Peyer's patch (tissue), 4 donors: ENCODE measurements around the gene DLAT. TPM values are rescaled to one million over a fixed set of nuclear protein-coding genes. Genes with fewer than 3 reads are reported as not detected.
A peak's percentile ranks its signal among the peaks of the same experiment; 100 is the strongest.

ENCODE experiments used
- DNase-seq, 3 donors: peaks; one replicate each; pipeline ENCODE4 v3.0.0-alpha.2; 2017 to 2019
- H3K27ac ChIP-seq, 4 donors: fragments of 200-600 bp; sonication (generic); one replicate each; pipeline ENCODE4 v1.5.1; 2016 to 2019
- H3K27me3 ChIP-seq, 2 donors: fragments of 200-600 bp; sonication (generic); one replicate each; pipeline ENCODE4 v1.5.1; 2019
- H3K36me3 ChIP-seq, 3 donors: fragments of 200-600 bp; sonication (generic); one replicate each; pipeline ENCODE4 v1.5.1; 2016 to 2019
- H3K4me1 ChIP-seq, 4 donors: fragments of 200-600 bp; sonication (generic); one replicate each; pipeline ENCODE4 v1.5.1; 2016 to 2019
- H3K4me3 ChIP-seq, 4 donors: fragments of 200-600 bp; sonication (generic); 1 replicate in 3 of 4; 2 replicates in 1 of 4; pipeline ENCODE4 v1.5.1; 2016 to 2019; ENCODE audit warnings: mild to moderate bottlenecking in 1 of 4
- H3K9me3 ChIP-seq, 4 donors: fragments of 200-600 bp; sonication (generic); one replicate each; pipeline ENCODE4 v1.5.1; 2016 to 2019; ENCODE audit warnings: mild to moderate bottlenecking in 1 of 4
- POLR2A ChIP-seq, 2 donors: fragments of 450-650 bp; IDR thresholded peaks; one replicate each; pipeline ENCODE4 v1.5.1; 2017; ENCODE audit warnings: antibody characterized with exemption in 2 of 2, mild to moderate bottlenecking in 2 of 2, moderate library complexity in 2 of 2
- total RNA-seq, 4 donors: library from RNA; depleted of rRNA; stranded (reverse); fragments of >200 nt; gene quantifications; one replicate each; pipeline ENCODE4 v1.1.0, GENCODE V29; 2016
- TF ChIP-seq, protein P1 (sequence below), 6 experiments: fragments of 450-650 bp in 4 of 6; fragments of 200-600 bp in 2 of 6; sonication (generic) in 1 of 6; IDR thresholded peaks; one replicate each; pipeline ENCODE4 v1.5.1; 2017 to 2019; ENCODE audit warnings: antibody characterized with exemption in 6 of 6, mild to moderate bottlenecking in 3 of 6, moderate library complexity in 1 of 6

Gene DLAT
- total RNA-seq, 4 donors from 2014 or later: 23.2 to 28.6 (median 27.0) TPM

DNA sequence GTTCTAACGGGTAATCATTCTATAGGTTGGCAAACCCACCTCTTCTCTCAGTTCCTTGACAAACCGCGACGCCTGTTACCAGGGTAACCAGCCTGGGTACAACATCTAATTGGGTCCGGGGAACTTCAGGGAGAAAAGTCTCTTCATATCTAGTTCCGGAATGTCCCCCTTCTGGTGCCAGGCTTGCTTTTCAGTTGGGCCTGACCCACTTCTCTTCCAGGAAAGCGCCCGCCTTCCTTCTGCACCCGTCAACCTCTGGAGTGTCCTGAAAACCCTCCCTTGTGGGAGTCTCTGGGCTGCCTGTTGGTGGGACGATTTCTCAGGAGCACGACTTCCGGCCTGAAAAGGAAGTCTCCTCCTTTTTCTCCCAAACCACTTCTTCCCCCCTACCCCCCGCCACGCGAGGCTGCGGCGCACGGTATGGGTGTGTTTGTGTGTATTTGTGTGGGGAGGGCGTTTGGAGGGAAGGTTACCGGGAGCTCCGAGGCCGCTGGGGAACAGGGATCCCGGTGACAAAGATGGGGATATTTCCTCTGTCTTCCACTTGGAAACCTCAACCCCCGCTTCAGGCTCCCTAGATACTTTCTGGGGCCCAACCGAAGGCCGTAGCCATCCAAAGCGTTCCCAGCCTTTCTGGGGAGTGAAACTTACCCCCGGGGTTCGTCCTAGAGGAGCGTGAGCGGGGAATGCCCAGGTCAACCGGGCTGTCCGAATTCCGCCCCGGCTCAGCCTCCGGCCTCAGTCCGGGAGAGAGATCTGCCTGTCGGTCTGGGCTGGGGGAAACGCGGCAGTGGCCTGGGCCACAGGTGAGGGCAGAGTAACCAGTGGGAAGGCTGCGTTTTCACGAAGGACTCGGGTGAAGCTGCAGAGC lies 49.0 kb downstream of the DLAT start, which contains the start of the genes NKAPD1 and PIH1D2:
Gene NKAPD1, plus strand, starts transcription at position 359 of the 871 bp plus-strand sequence. CDS start 1,276 bp downstream, outside the sequence.
Gene PIH1D2, minus strand, starts transcription at position 77 of the 871 bp plus-strand sequence. CDS start 843 bp downstream, outside the sequence.
- H3K36me3 ChIP-seq: peaks cover 0 to 32% (median 5%) of the 10 kb centered on the region in 3 donors
- peak within 1 kb of the TSS; percentile 70 to 88 (median 80) for H3K27ac ChIP-seq
- peaks cover 0 to 18% (median 7%) of the 10 kb centered on the region in 4 donors for H3K4me1 ChIP-seq
- peak; percentile 78 to 89 (median 78) for DNase-seq
- TF ChIP-seq, protein P1, sequence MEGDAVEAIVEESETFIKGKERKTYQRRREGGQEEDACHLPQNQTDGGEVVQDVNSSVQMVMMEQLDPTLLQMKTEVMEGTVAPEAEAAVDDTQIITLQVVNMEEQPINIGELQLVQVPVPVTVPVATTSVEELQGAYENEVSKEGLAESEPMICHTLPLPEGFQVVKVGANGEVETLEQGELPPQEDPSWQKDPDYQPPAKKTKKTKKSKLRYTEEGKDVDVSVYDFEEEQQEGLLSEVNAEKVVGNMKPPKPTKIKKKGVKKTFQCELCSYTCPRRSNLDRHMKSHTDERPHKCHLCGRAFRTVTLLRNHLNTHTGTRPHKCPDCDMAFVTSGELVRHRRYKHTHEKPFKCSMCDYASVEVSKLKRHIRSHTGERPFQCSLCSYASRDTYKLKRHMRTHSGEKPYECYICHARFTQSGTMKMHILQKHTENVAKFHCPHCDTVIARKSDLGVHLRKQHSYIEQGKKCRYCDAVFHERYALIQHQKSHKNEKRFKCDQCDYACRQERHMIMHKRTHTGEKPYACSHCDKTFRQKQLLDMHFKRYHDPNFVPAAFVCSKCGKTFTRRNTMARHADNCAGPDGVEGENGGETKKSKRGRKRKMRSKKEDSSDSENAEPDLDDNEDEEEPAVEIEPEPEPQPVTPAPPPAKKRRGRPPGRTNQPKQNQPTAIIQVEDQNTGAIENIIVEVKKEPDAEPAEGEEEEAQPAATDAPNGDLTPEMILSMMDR (IDR thresholded peaks at IDR 0.05): peak in 2 of 6 experiments; percentile 13 to 19
- TF ChIP-seq POLR2A (IDR thresholded peaks at IDR 0.05): no peak
- H3K4me3 ChIP-seq: peak within 1 kb of the TSS; percentile 65 to 84 (median 70)
- H3K9me3 ChIP-seq: no peaks in the 10 kb centered on the region
- no peaks in the 10 kb centered on the region for H3K27me3 ChIP-seq

DNA sequence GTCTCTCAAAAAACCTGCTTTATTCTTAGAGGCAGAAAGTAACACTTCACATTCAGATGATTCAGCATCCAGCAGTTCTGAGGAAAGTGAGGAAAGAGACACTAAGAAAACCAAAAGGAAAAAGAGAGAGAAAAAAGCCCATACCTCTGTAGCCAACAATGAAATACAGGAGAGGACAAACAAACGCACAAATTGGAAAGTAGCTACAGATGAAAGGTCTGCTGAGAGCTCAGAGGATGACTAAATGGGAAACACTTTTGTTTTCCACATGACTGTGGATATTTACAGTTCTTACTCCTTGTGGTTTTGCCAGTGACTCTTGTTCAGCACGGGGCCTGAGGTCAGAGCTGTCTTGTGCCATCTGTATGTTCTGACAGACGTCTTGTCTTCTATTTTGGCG lies 57.5 kb downstream of the DLAT start:
- no peaks in the 10 kb centered on the region for H3K27me3 ChIP-seq
- H3K4me3 ChIP-seq: no peak overlapping the region
- H3K36me3 ChIP-seq: peaks cover 0 to 70% (median 3%) of the 10 kb centered on the region in 3 donors
- no peak for DNase-seq
- TF ChIP-seq POLR2A (IDR thresholded peaks at IDR 0.05): no peak
- TF ChIP-seq, protein P1 (IDR thresholded peaks at IDR 0.05): no peak
- H3K9me3 ChIP-seq: no peaks in the 10 kb centered on the region
- peaks cover 0 to 13% (median 7%) of the 10 kb centered on the region in 4 donors for H3K4me1 ChIP-seq
- no peak overlapping the region for H3K27ac ChIP-seq

DNA sequence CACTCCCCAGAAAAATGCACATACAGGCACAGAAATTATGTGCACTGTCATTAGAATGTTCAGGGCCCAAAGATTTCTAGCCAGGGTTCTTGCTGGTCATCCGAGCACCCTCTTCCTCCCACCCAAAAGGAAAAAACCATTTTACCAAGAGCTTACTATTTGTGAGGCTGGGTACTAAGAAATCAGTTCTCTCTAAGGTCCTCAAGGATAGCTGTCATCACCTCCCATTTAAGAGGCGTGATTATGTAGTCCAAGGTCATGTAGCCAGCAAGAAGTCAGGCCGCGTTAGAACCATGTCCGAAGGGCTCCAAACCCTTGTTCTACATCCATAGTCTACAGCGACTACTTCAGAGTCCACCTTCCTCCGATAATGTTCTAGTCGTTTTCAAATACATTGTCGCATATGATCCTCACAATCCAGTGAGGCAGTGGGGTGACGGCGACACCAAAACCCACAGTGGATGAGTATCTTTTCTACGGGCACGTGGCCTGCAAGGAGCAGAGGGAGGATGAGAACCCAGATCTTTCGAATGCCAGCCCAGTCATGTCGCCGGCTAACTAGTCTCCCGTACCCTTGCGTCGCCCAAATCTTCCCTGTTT lies 60.7 kb downstream of the DLAT start:
- peaks cover 0 to 70% (median 0%) of the 10 kb centered on the region in 3 donors for H3K36me3 ChIP-seq
- TF ChIP-seq, protein P1 (IDR thresholded peaks at IDR 0.05): no peak
- TF ChIP-seq POLR2A (IDR thresholded peaks at IDR 0.05): no peak
- H3K27me3 ChIP-seq: no peaks in the 10 kb centered on the region
- H3K4me3 ChIP-seq: peak overlapping the region; percentile 80 to 93 (median 83)
- H3K9me3 ChIP-seq: no peaks in the 10 kb centered on the region
- DNase-seq: peak in 1 of 3 donors; percentile 28
- H3K27ac ChIP-seq: peak overlapping the region; percentile 71 to 84 (median 76)
- H3K4me1 ChIP-seq: peaks cover 0 to 39% (median 7%) of the 10 kb centered on the region in 4 donors

DNA sequence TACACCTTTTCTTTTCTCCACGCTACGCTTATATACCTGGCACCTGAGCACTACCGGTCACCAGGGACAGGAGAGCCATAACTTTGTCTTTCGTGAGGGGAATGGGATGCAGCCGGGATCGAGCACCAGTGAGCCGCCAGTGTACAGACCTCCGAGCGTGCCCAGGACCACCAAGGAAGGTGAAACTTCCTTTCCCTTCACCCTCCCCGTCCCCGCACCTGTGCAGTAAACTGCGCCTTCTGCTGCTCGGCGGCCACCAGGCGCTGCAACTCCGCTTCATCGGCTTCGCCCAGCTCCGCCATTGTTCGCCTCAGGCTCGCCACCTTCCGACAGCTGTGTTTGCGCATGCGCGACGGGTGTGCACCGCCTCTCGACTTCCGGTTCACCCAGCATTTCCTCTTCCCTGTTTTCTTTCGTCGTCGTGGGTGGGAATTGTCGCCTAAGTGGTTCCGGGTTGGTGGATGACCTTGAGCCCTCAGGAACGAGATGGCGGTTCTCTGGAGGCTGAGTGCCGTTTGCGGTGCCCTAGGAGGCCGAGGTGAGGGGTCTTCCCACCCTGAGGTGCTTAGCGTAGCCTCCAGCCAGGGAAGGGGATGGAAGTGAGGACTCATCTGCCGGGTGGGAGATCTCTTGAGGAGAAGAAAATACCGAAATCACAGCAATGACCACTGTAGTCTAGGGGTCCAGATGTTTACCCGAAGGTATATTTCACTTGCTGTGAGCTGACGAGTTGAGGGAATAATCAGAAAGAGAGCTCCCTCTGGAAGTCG lies 61.4 kb downstream of the DLAT start, which contains the start of the genes SDHD and TIMM8B:
Gene SDHD, plus strand, starts transcription at position 452 of the 770 bp plus-strand sequence. Its CDS starts 35 bp downstream, at position 487.
Gene TIMM8B, minus strand, starts transcription at position 335 of the 770 bp plus-strand sequence. Its CDS starts 33 bp downstream, at position 302.
- peak within 1 kb of the TSS; percentile 71 to 84 (median 76) for H3K27ac ChIP-seq
- TF ChIP-seq, protein P1 (IDR thresholded peaks at IDR 0.05): peak in 4 of 6 experiments; percentile 5 to 53 (median 43)
- TF ChIP-seq POLR2A (IDR thresholded peaks at IDR 0.05): peak; percentile 41 to 72
- H3K4me3 ChIP-seq: peak within 1 kb of the TSS; percentile 80 to 93 (median 83)
- peaks cover 0 to 70% (median 0%) of the 10 kb centered on the region in 3 donors for H3K36me3 ChIP-seq
- no peaks in the 10 kb centered on the region for H3K27me3 ChIP-seq
- DNase-seq: peak; percentile 90 to 97 (median 96)
- no peaks in the 10 kb centered on the region for H3K9me3 ChIP-seq
- H3K4me1 ChIP-seq: peaks cover 0 to 39% (median 7%) of the 10 kb centered on the region in 4 donors
